ENCODE data around the gene CD7. TPM values are rescaled to one million over a fixed set of nuclear protein-coding genes. Genes with fewer than 3 reads are reported as not detected.

CD7 gene
- total RNA-seq, 1 experiment from 2014 or later, result not detected

GRCh38 chr17:82267575-82268379 lies 49.6 kb downstream of the CD7 start:
- POLR2A ChIA-PET (ENCODE audit: low non-redundant PET), result no interaction called here
- H3K27ac ChIP-seq (ENCODE audit: low read depth, low read length, poor library complexity, severe bottlenecking), result peak overlapping the region; percentile 49
- H3K4me1 ChIP-seq (ENCODE audit: insufficient read depth, low read length, poor library complexity, severe bottlenecking), result peaks cover 4% of the 10 kb centered on the region
- no peak for TF ChIP-seq EZH2 (IDR thresholded peaks at IDR 0.05; ENCODE audit: borderline replicate concordance, low read depth, low read length, poor library complexity, severe bottlenecking)
- TF ChIP-seq, protein P1, sequence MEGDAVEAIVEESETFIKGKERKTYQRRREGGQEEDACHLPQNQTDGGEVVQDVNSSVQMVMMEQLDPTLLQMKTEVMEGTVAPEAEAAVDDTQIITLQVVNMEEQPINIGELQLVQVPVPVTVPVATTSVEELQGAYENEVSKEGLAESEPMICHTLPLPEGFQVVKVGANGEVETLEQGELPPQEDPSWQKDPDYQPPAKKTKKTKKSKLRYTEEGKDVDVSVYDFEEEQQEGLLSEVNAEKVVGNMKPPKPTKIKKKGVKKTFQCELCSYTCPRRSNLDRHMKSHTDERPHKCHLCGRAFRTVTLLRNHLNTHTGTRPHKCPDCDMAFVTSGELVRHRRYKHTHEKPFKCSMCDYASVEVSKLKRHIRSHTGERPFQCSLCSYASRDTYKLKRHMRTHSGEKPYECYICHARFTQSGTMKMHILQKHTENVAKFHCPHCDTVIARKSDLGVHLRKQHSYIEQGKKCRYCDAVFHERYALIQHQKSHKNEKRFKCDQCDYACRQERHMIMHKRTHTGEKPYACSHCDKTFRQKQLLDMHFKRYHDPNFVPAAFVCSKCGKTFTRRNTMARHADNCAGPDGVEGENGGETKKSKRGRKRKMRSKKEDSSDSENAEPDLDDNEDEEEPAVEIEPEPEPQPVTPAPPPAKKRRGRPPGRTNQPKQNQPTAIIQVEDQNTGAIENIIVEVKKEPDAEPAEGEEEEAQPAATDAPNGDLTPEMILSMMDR (conservative IDR thresholded peaks at IDR 0.05; ENCODE audit: low read depth, low read length), result no peak
- CTCF ChIA-PET, result no interaction called here
- H3K9me3 ChIP-seq (ENCODE audit: low read depth, low read length, poor library complexity, severe bottlenecking), result no peaks in the 10 kb centered on the region
- H3K4me3 ChIP-seq (ENCODE audit: low read depth, low read length, poor library complexity, severe bottlenecking), result no peak overlapping the region
- no peaks in the 10 kb centered on the region for H3K27me3 ChIP-seq (replicated peaks; ENCODE audit: insufficient read depth, low read depth, low read length, poor library complexity)
- intact Hi-C loops (cut with micrococcal nuclease; ENCODE audit: unreplicated experiment), result no loop called here
- no peak for DNase-seq (ENCODE audit: low spot score)
- no TSS peak for BruUV-seq (replicated peaks)
- peaks cover 82% of the 10 kb centered on the region for H3K36me3 ChIP-seq (ENCODE audit: insufficient read depth, low read length, poor library complexity, severe bottlenecking)

DNA sequence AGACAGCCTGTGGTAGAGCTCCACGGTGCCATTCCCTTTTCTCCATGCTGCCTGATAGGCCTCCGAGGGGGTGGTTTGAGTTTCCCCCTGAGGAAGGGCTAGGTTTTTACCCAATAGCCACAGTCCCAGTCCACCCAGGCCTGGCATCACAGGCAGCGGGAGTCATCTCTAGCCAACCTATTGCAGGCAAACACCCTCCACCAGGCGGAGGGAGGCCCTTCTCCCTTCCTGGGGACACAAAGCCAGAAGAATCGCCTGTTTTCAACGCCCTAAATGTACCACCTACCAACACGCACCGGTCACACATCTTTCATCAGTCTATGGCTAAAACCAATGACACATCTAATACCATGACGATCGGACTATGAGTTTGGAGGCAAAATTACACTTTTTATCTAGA lies 51.3 kb downstream of the CD7 start:
- Histone ChIP-seq H3K36me3 (ENCODE audit: insufficient read depth, low read length, poor library complexity, severe bottlenecking) (peaks cover 88% of the 10 kb centered on the region), H3K27me3 (replicated peaks; ENCODE audit: insufficient read depth, low read depth, low read length, poor library complexity) (no peaks in the 10 kb centered on the region), H3K9me3 (ENCODE audit: low read depth, low read length, poor library complexity, severe bottlenecking) (no peaks in the 10 kb centered on the region), H3K27ac (ENCODE audit: low read depth, low read length, poor library complexity, severe bottlenecking) (no peak overlapping the region), H3K4me1 (ENCODE audit: insufficient read depth, low read length, poor library complexity, severe bottlenecking) (no peaks in the 10 kb centered on the region), H3K4me3 (ENCODE audit: low read depth, low read length, poor library complexity, severe bottlenecking) (no peak overlapping the region)
- DNase-seq (ENCODE audit: low spot score), result no peak
- no TSS peak for BruUV-seq (replicated peaks)
- TF ChIP-seq EZH2 (IDR thresholded peaks at IDR 0.05; ENCODE audit: borderline replicate concordance, low read depth, low read length, poor library complexity, severe bottlenecking), result no peak
- TF ChIP-seq, protein P1 (conservative IDR thresholded peaks at IDR 0.05; ENCODE audit: low read depth, low read length), result no peak
- intact Hi-C loops (cut with micrococcal nuclease; ENCODE audit: unreplicated experiment), result no loop called here
- ChIA-PET POLR2A (ENCODE audit: low non-redundant PET) (no interaction called here), CTCF (no interaction called here)

Other genes with a start within 250 kb of the CD7 start
- 591 and 676 TPM in 2 replicates for gene FASN, start 219.4 kb downstream of the CD7 start, total RNA-seq (2021)
- 43.6 and 58.8 TPM in 2 replicates for gene CCDC57, start 104.8 kb downstream of the CD7 start, total RNA-seq (2021)
- 0.97 and 2.8 TPM in 2 replicates for gene SLC16A3, start 88.6 kb downstream of the CD7 start, total RNA-seq (2021)
- 139 and 150 TPM in 2 replicates for gene CSNK1D, start 43.9 kb downstream of the CD7 start, total RNA-seq (2021)
- gene SECTM1, start 16.2 kb upstream of the CD7 start, total RNA-seq (2021), result 1.4 and 2.8 TPM in 2 replicates
- 0.39 and 1.2 TPM in 2 replicates for gene TEX19, start 41.6 kb upstream of the CD7 start, total RNA-seq (2021)
- 0.52 and 0.58 TPM in 2 replicates for gene UTS2R, start 54.2 kb upstream of the CD7 start, total RNA-seq (2021)
- 20.1 and 24.0 TPM in 2 replicates for gene HEXD, start 100.7 kb upstream of the CD7 start, total RNA-seq (2021)
- gene OGFOD3, start 101.0 kb upstream of the CD7 start, total RNA-seq (2021), result 25.0 and 30.9 TPM in 2 replicates
- gene CYBC1, start 133.1 kb upstream of the CD7 start, total RNA-seq (2021), result 72.8 and 91.1 TPM in 2 replicates
- gene NARF, start 141.1 kb upstream of the CD7 start, total RNA-seq (2021), result 74.1 and 75.7 TPM in 2 replicates
- 107 and 116 TPM in 2 replicates for gene FOXK2, start 202.1 kb upstream of the CD7 start, total RNA-seq (2021)

Measured in A673 (cell line).